GM23338 (cell line): ENCODE measurements around the gene DPH5. TPM values are rescaled to one million over a fixed set of nuclear protein-coding genes. Genes with fewer than 3 reads are reported as not detected.
A peak's percentile ranks its signal among the peaks of the same experiment; 100 is the strongest.

ENCODE experiments used
- ATAC-seq: fragments of 200-7000 bp; cut with Tn5 transposase; 3 replicates; pipeline ENCODE4 v1.9.1; 2020
- DNase-seq: peaks from one replicate; pipeline ENCODE4 v3.0.0-alpha.2; 2015; ENCODE audit warnings: low spot score
- H2AFZ ChIP-seq: fragments of 200-600 bp; sonication (generic); 2 replicates; pipeline ENCODE4 v1.8.0; 2016; ENCODE audit warnings: antibody characterized with exemption, mild to moderate bottlenecking, moderate library complexity
- H3F3A ChIP-seq: fragments of 200-600 bp; sonication (generic); replicated peaks from 2 replicates; pipeline ENCODE4 v1.8.0; 2017; ENCODE audit warnings: antibody characterized with exemption, mixed run types, low read depth
- H3K27ac ChIP-seq: fragments of 200-600 bp; sonication (generic); 2 replicates; pipeline ENCODE4 v1.6.1; 2016; ENCODE audit warnings: low read depth
- H3K27me3 ChIP-seq: fragments of 200-600 bp; sonication (generic); 2 replicates; pipeline ENCODE4 v1.8.0; 2016; ENCODE audit warnings: mild to moderate bottlenecking, mixed run types, moderate library complexity; ENCODE audit not compliant: insufficient read depth
- H3K36me3 ChIP-seq: fragments of 200-600 bp; sonication (generic); 2 replicates; pipeline ENCODE4 v1.8.0; 2016; ENCODE audit warnings: mild to moderate bottlenecking; ENCODE audit not compliant: insufficient read depth
- H3K4me1 ChIP-seq: fragments of 200-600 bp; sonication (generic); 2 replicates; pipeline ENCODE4 v1.8.0; 2016; ENCODE audit warnings: mild to moderate bottlenecking, moderate library complexity; ENCODE audit not compliant: insufficient read depth
- H3K4me2 ChIP-seq: fragments of 200-600 bp; sonication (generic); 2 replicates; pipeline ENCODE4 v1.7.1; 2017; ENCODE audit warnings: mixed run types
- H3K4me3 ChIP-seq: fragments of 200-600 bp; sonication (generic); 2 replicates; pipeline ENCODE4 v1.6.1; 2016; ENCODE audit warnings: mixed run types
- H3K79me2 ChIP-seq: fragments of 200-600 bp; sonication (generic); replicated peaks from 2 replicates; pipeline ENCODE4 v1.8.0; 2017; ENCODE audit warnings: mild to moderate bottlenecking; ENCODE audit not compliant: insufficient read depth
- H3K9me2 ChIP-seq: fragments of 200-600 bp; sonication (generic); 2 replicates; pipeline ENCODE4 v1.8.0; 2017; ENCODE audit not compliant: insufficient read depth
- H4K20me1 ChIP-seq: fragments of 200-600 bp; sonication (generic); replicated peaks from 2 replicates; pipeline ENCODE4 v1.8.0; 2017; ENCODE audit warnings: mild to moderate bottlenecking; ENCODE audit not compliant: insufficient read depth
- H3K27ac Mint-ChIP-seq: 2 replicates; pipeline ENCODE4 v1.8.0; 2020; ENCODE audit warnings: inconsistent platforms, mild to moderate bottlenecking, moderate library complexity, mixed read lengths
- H3K27me3 Mint-ChIP-seq: 3 replicates; pipeline ENCODE4 v1.8.0; 2022; ENCODE audit warnings: low read depth, mild to moderate bottlenecking, moderate library complexity, mixed read lengths, inconsistent platforms; ENCODE audit not compliant: insufficient read depth, poor library complexity
- H3K36me3 Mint-ChIP-seq: 3 replicates; pipeline ENCODE4 v1.8.0; 2021; ENCODE audit warnings: low read depth, mild to moderate bottlenecking, inconsistent platforms, moderate library complexity, mixed read lengths
- H3K4me1 Mint-ChIP-seq: 3 replicates; pipeline ENCODE4 v1.8.0; 2020; ENCODE audit warnings: mild to moderate bottlenecking, inconsistent platforms, mixed read lengths
- H3K4me3 Mint-ChIP-seq: 3 replicates; pipeline ENCODE4 v1.8.0; 2021; ENCODE audit warnings: moderate library complexity, mild to moderate bottlenecking, inconsistent platforms, mixed read lengths
- H3K9me3 Mint-ChIP-seq: 3 replicates; pipeline ENCODE4 v1.8.0; 2020; ENCODE audit warnings: moderate library complexity, mild to moderate bottlenecking, inconsistent platforms, mixed read lengths
- CREB1 ChIP-seq: fragments of 250-450 bp; sonication (Bioruptor Pico); IDR thresholded peaks from 2 replicates; pipeline ENCODE4 v1.5.0; 2020; ENCODE audit warnings: low read depth, mild to moderate bottlenecking, moderate library complexity
- ETS1 ChIP-seq: IDR thresholded peaks from 2 replicates; pipeline ENCODE4 v1.6.1; 2016; ENCODE audit warnings: antibody characterized with exemption
- EZH2phosphoT487 ChIP-seq: fragments of 200-600 bp; sonication (generic); IDR thresholded peaks from one replicate; pipeline ENCODE4 v1.8.1; 2018; ENCODE audit warnings: antibody characterized with exemption; ENCODE audit not compliant: unreplicated experiment
- JUNB ChIP-seq: IDR thresholded peaks from one replicate; pipeline ENCODE4 v1.6.1; 2016; ENCODE audit warnings: antibody characterized with exemption; ENCODE audit not compliant: unreplicated experiment
- REST ChIP-seq: IDR thresholded peaks from one replicate; pipeline ENCODE4 v1.6.1; 2018; ENCODE audit warnings: antibody characterized with exemption; ENCODE audit not compliant: unreplicated experiment
- STAT1 ChIP-seq: IDR thresholded peaks from one replicate; pipeline ENCODE4 v1.6.1; 2016; ENCODE audit warnings: antibody characterized with exemption; ENCODE audit not compliant: unreplicated experiment
- ZNF114 ChIP-seq: fragments of 250-450 bp; sonication (Bioruptor Pico); IDR thresholded peaks from 2 replicates; pipeline ENCODE4 v1.5.0; 2020; ENCODE audit warnings: mild to moderate bottlenecking, moderate library complexity
- ZNF331 ChIP-seq: fragments of 250-450 bp; sonication (Bioruptor Pico); IDR thresholded peaks from 2 replicates; pipeline ENCODE4 v1.5.0; 2020; ENCODE audit warnings: low read depth, mild to moderate bottlenecking, moderate library complexity
- ZNF462 ChIP-seq: fragments of 250-450 bp; sonication (Bioruptor Pico); IDR thresholded peaks from 2 replicates; pipeline ENCODE4 v1.5.0; 2020; ENCODE audit warnings: mild to moderate bottlenecking, moderate library complexity
- polyA plus RNA-seq: library from polyadenylated mRNA; unstranded; fragments of >200 nt; fragmentation: Nextera tagmentation; extraction: Ambion mirVana; gene quantifications from 2 replicates; pipeline ENCODE4 v1.2.1, GENCODE V29; 2016
- total RNA-seq: library from RNA; depleted of rRNA; stranded (reverse); fragments of >200 nt; shearing (Covaris generic); gene quantifications from 2 replicates; pipeline ENCODE4 v1.2.3, GENCODE V29; 2014

Gene DPH5
- total and polyA plus RNA-seq, 2 experiments from 2014 or later, result 50.6 to 53.5 TPM

- Histone ChIP-seq H2AFZ (no peak overlapping the region), H3K4me3 (no peak overlapping the region), H3K9me2 (no peaks in the 10 kb centered on the region), H3K27me3 (no peaks in the 10 kb centered on the region), H4K20me1 (no peaks in the 10 kb centered on the region), H3K27ac (no peak overlapping the region), H3K36me3 (no peaks in the 10 kb centered on the region), H3K4me2 (peak overlapping the region; percentile 85; the same call in 1 of the 2 replicates), H3F3A (no peaks in the 10 kb centered on the region), H3K4me1 (peaks cover 20% of the 10 kb centered on the region), H3K79me2 (peaks cover 66% of the 10 kb centered on the region)
- H3K27ac Mint-ChIP-seq, result no peak overlapping the region
- no peak for DNase-seq
- H3K4me3 Mint-ChIP-seq, result peak overlapping the region; percentile 34
- no peak for ATAC-seq
- H3K9me3 Mint-ChIP-seq, result no peaks in the 10 kb centered on the region
- no peaks in the 10 kb centered on the region for H3K27me3 Mint-ChIP-seq
- peaks cover 25% of the 10 kb centered on the region for H3K4me1 Mint-ChIP-seq
- peaks cover 12% of the 10 kb centered on the region; the same call in 2 of the 3 replicates for H3K36me3 Mint-ChIP-seq
- TF ChIP-seq JUNB (no peak), REST (no peak), ETS1 (no peak)
These were observed 1.7 kb upstream of the DPH5 start for GRCh38 chr1:101027194-101027772.

- Histone ChIP-seq H3K4me3 (peak overlapping the region; percentile 80), H3K27ac (peak overlapping the region; percentile 75; the same call in 1 of the 2 replicates), H3K79me2 (peaks cover 65% of the 10 kb centered on the region), H3K36me3 (no peaks in the 10 kb centered on the region), H3K9me2 (no peaks in the 10 kb centered on the region), H3F3A (no peaks in the 10 kb centered on the region), H3K27me3 (no peaks in the 10 kb centered on the region), H4K20me1 (no peaks in the 10 kb centered on the region), H3K4me2 (peak overlapping the region; percentile 85), H3K4me1 (peaks cover 25% of the 10 kb centered on the region), H2AFZ (peak overlapping the region; percentile 94)
- no peak for DNase-seq
- ATAC-seq, result no peak
- Mint-ChIP-seq H3K27me3 (no peaks in the 10 kb centered on the region), H3K36me3 (peaks cover 17% of the 10 kb centered on the region), H3K27ac (peak overlapping the region; percentile 96), H3K4me3 (peak overlapping the region; percentile 98), H3K4me1 (peaks cover 30% of the 10 kb centered on the region), H3K9me3 (no peaks in the 10 kb centered on the region)
- TF ChIP-seq ETS1 (no peak), JUNB (no peak), ZNF462 (CRISPR knock-in tag) (no peak), ZNF114 (no peak), ZNF331 (CRISPR knock-in tag) (no peak), CREB1 (CRISPR knock-in tag) (no peak), EZH2phosphoT487 (no peak), STAT1 (no peak)
These were observed 825 bp upstream of the DPH5 start for GRCh38 chr1:101026430-101026788.
